ENCODE results near the gene CAPN14. TPM values are rescaled to one million over a fixed set of nuclear protein-coding genes. Genes with fewer than 3 reads are reported as not detected.

Gene CAPN14
- polyA plus RNA-seq, 1 donor = 0.13 TPM

DNA sequence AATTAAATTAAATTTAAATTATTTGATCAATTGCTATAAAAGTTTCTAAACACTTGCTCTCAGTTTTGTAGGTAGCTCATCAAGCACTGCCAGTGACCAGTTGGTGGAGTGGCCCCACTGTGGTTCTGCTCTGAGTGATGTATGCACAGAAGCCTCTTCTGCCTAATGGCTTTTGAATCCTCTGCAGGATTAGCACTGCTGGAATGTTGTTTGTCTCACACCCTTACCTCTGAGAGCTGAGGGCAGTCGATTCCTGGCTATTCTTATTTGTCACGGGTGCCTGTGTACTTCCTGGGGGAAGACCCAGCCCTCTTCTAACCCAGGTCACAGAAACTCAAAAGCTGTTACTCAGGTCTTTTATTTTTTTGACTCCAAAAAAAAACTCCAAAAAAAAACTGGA is 9.5 kb downstream of the CAPN14 start:
- peaks cover 5% of the 10 kb centered on the region for H3K27me3 ChIP-seq (ENCODE audit: control insufficient read depth, insufficient read depth, low read length)
- no peak overlapping the region for H3K27ac ChIP-seq (ENCODE audit: low read length)
- H3K36me3 ChIP-seq (ENCODE audit: control insufficient read depth, insufficient read depth, low read length) = no peaks in the 10 kb centered on the region
- no peak overlapping the region for H3K4me3 ChIP-seq (ENCODE audit: low read length)
- WGBS (ENCODE audit: insufficient coverage, low lambda C conversion rate) = 18% methylated on average over 2 of the region's 2 CpGs
- H3K4me1 ChIP-seq (ENCODE audit: control insufficient read depth, insufficient read depth, low read length) = no peaks in the 10 kb centered on the region
- no peak for DNase-seq
- H3K9me3 ChIP-seq (ENCODE audit: control insufficient read depth, low read depth, low read length) = no peaks in the 10 kb centered on the region

DNA sequence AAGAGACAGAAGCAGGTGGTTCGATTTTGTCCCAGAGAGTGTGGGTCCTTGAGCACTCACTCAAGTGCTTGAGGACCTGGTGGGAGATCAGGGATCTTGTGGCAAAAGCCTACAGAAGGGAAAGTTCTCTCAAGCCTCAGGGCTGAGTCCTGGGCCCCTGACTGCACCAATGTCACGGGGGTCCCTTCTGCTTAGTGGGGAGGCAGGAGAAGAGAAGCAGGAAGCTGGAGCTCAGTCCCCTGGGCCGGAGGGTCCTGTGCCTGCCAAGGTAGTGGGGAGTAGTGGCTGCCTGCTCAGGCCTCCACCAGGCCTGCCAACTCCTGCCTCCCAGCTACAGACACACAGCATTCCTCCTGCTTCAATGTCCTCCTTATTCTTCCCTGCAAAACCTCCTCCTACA is 11.7 kb downstream of the CAPN14 start:
- Histone ChIP-seq H3K9me3 (ENCODE audit: control insufficient read depth, low read depth, low read length) (no peaks in the 10 kb centered on the region), H3K36me3 (ENCODE audit: control insufficient read depth, insufficient read depth, low read length) (no peaks in the 10 kb centered on the region), H3K4me3 (ENCODE audit: low read length) (no peak overlapping the region), H3K27ac (ENCODE audit: low read length) (no peak overlapping the region), H3K4me1 (ENCODE audit: control insufficient read depth, insufficient read depth, low read length) (no peaks in the 10 kb centered on the region), H3K27me3 (ENCODE audit: control insufficient read depth, insufficient read depth, low read length) (peaks cover 7% of the 10 kb centered on the region)
- no CpG with 5 or more reads among the region's 3 CpGs for WGBS (ENCODE audit: insufficient coverage, low lambda C conversion rate)
- no peak for DNase-seq

DNA sequence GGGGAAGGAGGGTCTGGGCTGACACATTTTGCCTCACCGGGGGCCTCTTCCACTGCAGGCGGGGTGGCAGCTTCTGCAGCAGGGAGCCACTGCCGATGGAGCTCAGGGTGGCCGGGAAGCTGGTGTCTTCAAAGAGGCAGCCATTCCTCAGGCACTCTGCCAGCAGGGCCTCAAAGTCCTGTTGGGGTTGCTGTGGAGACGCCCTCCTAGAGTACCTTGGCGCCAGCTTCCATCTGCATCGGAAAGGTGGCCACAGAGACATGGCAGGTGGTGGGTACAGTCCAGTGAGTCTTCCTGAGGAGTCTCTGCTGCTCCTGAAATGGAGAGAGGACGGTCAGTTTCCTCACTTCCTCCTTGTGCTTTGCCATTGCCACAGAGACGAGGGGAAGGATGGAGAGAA is 12.1 kb downstream of the CAPN14 start:
- DNase-seq = no peak
- H3K4me3 ChIP-seq (ENCODE audit: low read length) = no peak overlapping the region
- H3K27ac ChIP-seq (ENCODE audit: low read length) = no peak overlapping the region
- peaks cover 7% of the 10 kb centered on the region for H3K27me3 ChIP-seq (ENCODE audit: control insufficient read depth, insufficient read depth, low read length)
- no peaks in the 10 kb centered on the region for H3K36me3 ChIP-seq (ENCODE audit: control insufficient read depth, insufficient read depth, low read length)
- H3K4me1 ChIP-seq (ENCODE audit: control insufficient read depth, insufficient read depth, low read length) = no peaks in the 10 kb centered on the region
- no peaks in the 10 kb centered on the region for H3K9me3 ChIP-seq (ENCODE audit: control insufficient read depth, low read depth, low read length)
- WGBS (ENCODE audit: insufficient coverage, low lambda C conversion rate) = no CpG with 5 or more reads among the region's 9 CpGs

DNA sequence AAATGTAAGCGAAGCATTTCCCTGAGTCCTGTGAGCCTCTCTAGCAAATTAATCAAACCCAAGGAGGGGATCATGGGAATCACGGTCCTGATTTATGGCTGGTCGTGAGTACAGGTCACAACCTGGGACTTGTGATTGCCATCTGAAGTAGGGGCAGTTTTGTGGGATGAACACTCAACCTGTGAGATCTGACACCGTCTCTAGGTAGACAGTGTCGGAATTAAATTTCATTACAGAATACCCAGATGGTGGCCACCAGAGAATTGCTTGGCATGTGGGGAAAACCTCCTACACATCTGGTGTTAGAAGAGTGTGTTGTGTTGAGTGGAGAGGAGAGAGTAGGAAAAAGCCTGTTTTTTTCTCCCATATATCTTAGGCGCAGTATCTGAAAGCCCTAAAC is 12.5 kb downstream of the CAPN14 start:
- no peak for DNase-seq
- Histone ChIP-seq H3K36me3 (ENCODE audit: control insufficient read depth, insufficient read depth, low read length) (no peaks in the 10 kb centered on the region), H3K4me1 (ENCODE audit: control insufficient read depth, insufficient read depth, low read length) (no peaks in the 10 kb centered on the region), H3K9me3 (ENCODE audit: control insufficient read depth, low read depth, low read length) (no peaks in the 10 kb centered on the region), H3K27ac (ENCODE audit: low read length) (no peak overlapping the region), H3K4me3 (ENCODE audit: low read length) (no peak overlapping the region), H3K27me3 (ENCODE audit: control insufficient read depth, insufficient read depth, low read length) (peaks cover 7% of the 10 kb centered on the region)
- WGBS (ENCODE audit: insufficient coverage, low lambda C conversion rate) = no CpG with 5 or more reads among the region's 6 CpGs

DNA sequence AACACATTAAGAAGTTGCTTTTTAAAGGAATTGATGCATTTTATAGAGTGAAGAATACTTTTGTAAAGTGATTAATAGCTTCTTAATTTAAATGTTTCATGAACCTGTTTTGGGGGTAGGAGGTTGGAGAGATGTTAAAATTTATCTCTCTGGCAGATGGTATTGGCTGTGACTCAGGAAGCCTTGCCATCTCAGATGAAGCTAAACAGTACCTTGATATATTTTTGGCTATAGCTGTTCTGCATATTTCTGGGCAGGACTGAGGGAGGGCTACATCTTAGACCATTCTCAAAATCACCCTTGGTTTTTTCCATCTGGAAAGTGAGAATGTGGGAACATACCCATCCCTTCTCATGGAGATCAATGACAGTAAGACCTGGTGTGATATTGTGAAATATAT is 13.4 kb downstream of the CAPN14 start:
- no peaks in the 10 kb centered on the region for H3K9me3 ChIP-seq (ENCODE audit: control insufficient read depth, low read depth, low read length)
- no peak overlapping the region for H3K27ac ChIP-seq (ENCODE audit: low read length)
- no peak overlapping the region for H3K4me3 ChIP-seq (ENCODE audit: low read length)
- DNase-seq = no peak
- H3K36me3 ChIP-seq (ENCODE audit: control insufficient read depth, insufficient read depth, low read length) = no peaks in the 10 kb centered on the region
- H3K27me3 ChIP-seq (ENCODE audit: control insufficient read depth, insufficient read depth, low read length) = peaks cover 7% of the 10 kb centered on the region
- H3K4me1 ChIP-seq (ENCODE audit: control insufficient read depth, insufficient read depth, low read length) = no peaks in the 10 kb centered on the region

DNA sequence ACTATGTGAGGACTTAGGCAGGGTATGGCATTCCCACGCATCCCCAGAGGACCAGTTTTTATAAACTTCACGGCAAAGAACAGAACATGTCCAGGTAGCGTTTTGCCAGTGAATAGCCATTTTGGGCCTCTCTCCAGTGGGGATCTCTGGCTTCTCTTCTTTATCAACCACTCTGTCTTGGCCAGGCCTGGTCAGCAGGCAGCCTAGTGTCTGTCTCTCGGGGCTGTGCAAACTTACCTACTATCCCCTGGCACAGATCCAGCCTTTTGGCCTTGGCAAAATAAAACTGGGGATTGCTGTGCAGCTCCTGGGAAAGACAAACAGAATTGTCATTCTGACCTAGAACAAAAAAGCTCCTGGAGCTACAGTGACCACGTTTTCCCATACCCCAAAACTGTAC is 14.5 kb downstream of the CAPN14 start:
- Histone ChIP-seq H3K9me3 (ENCODE audit: control insufficient read depth, low read depth, low read length) (no peaks in the 10 kb centered on the region), H3K4me3 (ENCODE audit: low read length) (no peak overlapping the region), H3K4me1 (ENCODE audit: control insufficient read depth, insufficient read depth, low read length) (no peaks in the 10 kb centered on the region), H3K27ac (ENCODE audit: low read length) (no peak overlapping the region), H3K27me3 (ENCODE audit: control insufficient read depth, insufficient read depth, low read length) (peaks cover 7% of the 10 kb centered on the region), H3K36me3 (ENCODE audit: control insufficient read depth, insufficient read depth, low read length) (no peaks in the 10 kb centered on the region)
- DNase-seq = no peak
- WGBS (ENCODE audit: insufficient coverage, low lambda C conversion rate) = no CpG with 5 or more reads among the region's 5 CpGs

DNA sequence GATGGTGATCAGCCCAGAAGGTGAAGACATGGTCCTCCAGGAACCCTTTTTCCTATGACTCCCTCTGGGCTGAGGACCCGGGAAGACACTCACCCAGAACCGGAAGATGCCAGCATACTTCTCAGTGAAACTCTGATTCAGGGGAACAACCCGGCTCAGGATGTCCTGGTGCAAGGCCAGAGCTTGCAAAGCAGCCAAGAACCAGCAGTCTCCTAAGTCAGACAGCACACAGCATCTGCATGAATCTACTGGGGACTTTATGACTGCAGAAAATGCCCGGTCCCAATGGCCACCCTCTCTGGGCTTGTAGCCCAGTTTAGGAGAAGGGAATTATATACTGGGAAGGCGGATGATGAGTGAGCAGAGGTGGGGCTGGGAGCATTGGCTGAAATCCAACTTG is 15.3 kb downstream of the CAPN14 start:
- WGBS (ENCODE audit: insufficient coverage, low lambda C conversion rate) = no CpG with 5 or more reads among the region's 5 CpGs
- peaks cover 7% of the 10 kb centered on the region for H3K27me3 ChIP-seq (ENCODE audit: control insufficient read depth, insufficient read depth, low read length)
- no peaks in the 10 kb centered on the region for H3K36me3 ChIP-seq (ENCODE audit: control insufficient read depth, insufficient read depth, low read length)
- no peak overlapping the region for H3K4me3 ChIP-seq (ENCODE audit: low read length)
- H3K27ac ChIP-seq (ENCODE audit: low read length) = no peak overlapping the region
- H3K4me1 ChIP-seq (ENCODE audit: control insufficient read depth, insufficient read depth, low read length) = no peaks in the 10 kb centered on the region
- DNase-seq = no peak
- H3K9me3 ChIP-seq (ENCODE audit: control insufficient read depth, low read depth, low read length) = no peaks in the 10 kb centered on the region

DNA sequence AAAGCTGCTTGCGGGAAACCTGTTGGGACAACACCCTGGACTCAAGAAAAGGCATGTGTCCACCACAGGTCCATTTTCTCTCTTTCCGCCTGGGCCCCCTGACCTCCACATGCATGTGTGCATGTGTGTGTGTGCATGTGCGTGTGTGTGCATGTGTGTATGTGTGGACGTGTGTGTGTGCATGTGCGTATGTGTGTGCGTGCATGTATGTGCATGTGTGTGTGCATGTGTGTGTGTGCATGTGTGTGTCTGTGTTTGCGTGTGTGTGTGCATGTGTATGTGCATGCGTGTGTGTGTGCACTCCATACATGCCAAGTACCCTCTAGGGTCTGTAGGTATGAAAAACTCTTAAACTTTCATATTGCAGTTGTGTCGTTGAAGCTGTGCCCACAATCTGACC is 16.3 kb downstream of the CAPN14 start:
- no CpG with 5 or more reads among the region's 9 CpGs for WGBS (ENCODE audit: insufficient coverage, low lambda C conversion rate)
- Histone ChIP-seq H3K36me3 (ENCODE audit: control insufficient read depth, insufficient read depth, low read length) (no peaks in the 10 kb centered on the region), H3K27me3 (ENCODE audit: control insufficient read depth, insufficient read depth, low read length) (peaks cover 7% of the 10 kb centered on the region), H3K9me3 (ENCODE audit: control insufficient read depth, low read depth, low read length) (no peaks in the 10 kb centered on the region), H3K4me3 (ENCODE audit: low read length) (no peak overlapping the region), H3K27ac (ENCODE audit: low read length) (no peak overlapping the region), H3K4me1 (ENCODE audit: control insufficient read depth, insufficient read depth, low read length) (no peaks in the 10 kb centered on the region)
- no peak for DNase-seq

DNA sequence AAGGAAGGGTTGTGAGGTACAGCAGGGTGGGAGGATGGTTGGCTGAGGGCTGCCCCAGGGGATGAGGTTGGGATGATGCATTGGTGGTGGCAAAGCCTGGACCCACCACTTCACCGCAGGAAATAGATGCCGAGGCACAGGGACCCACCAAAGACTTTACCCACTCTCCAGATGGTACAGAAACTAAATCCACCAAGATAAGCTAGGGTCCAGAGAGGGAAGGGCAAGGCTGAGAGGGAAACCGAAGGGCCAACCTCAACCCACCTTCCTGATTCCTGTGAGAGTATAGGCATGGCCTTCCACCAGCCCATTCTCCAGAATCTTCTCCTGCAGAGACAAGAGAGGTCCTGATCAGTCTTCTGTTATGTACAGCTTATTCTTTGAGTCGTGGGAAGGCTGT is 18.1 kb downstream of the CAPN14 start:
- Histone ChIP-seq H3K9me3 (ENCODE audit: control insufficient read depth, low read depth, low read length) (no peaks in the 10 kb centered on the region), H3K27me3 (ENCODE audit: control insufficient read depth, insufficient read depth, low read length) (peaks cover 4% of the 10 kb centered on the region), H3K36me3 (ENCODE audit: control insufficient read depth, insufficient read depth, low read length) (no peaks in the 10 kb centered on the region), H3K4me1 (ENCODE audit: control insufficient read depth, insufficient read depth, low read length) (no peaks in the 10 kb centered on the region), H3K27ac (ENCODE audit: low read length) (no peak overlapping the region), H3K4me3 (ENCODE audit: low read length) (no peak overlapping the region)
- 83% methylated on average over 1 of the region's 4 CpGs for WGBS (ENCODE audit: insufficient coverage, low lambda C conversion rate)
- no peak for DNase-seq

DNA sequence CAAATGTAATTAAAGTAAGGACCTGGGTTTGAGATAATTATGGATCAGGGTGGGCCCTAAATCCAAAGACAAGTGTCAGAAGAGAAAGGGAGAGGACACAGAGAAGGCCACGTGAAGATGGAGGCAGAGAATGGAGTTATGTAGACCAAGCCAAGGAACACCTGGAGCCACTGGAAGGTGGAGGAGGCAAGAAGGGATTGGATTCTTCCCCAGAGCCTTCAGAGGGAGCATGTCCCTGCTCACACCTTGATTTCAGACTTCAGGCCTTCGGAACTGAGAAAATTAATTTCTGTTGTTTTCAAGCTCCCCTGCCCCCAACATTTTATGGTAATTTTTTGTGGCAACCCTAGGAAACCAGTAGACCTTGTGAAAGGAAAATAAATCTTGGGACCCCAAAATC is 19.6 kb downstream of the CAPN14 start:
- H3K27ac ChIP-seq (ENCODE audit: low read length) = no peak overlapping the region

DNA sequence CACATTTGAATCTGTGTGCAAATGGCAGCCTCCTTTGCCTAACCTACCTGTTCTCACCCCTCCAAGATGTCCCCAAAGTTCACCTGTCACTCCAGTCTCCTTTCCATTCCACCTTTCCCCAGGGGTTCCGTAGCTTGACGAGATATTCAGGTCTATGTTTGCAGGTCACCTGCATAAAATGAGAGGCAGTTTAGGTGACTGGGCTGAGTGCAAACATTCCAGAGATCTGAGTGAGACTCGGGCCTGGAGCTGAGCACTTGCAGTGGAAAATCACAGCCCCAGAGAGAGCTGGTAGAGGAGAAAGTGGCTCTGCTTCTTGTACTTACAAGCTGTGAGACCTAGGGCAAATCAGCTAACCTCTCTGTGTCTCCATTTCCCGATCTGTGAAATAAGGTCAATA is 20.1 kb downstream of the CAPN14 start:
- no CpG with 5 or more reads among the region's 4 CpGs for WGBS (ENCODE audit: insufficient coverage, low lambda C conversion rate)
- Histone ChIP-seq H3K4me3 (ENCODE audit: low read length) (no peak overlapping the region), H3K27ac (ENCODE audit: low read length) (no peak overlapping the region), H3K36me3 (ENCODE audit: control insufficient read depth, insufficient read depth, low read length) (no peaks in the 10 kb centered on the region), H3K9me3 (ENCODE audit: control insufficient read depth, low read depth, low read length) (no peaks in the 10 kb centered on the region), H3K4me1 (ENCODE audit: control insufficient read depth, insufficient read depth, low read length) (peaks cover 7% of the 10 kb centered on the region), H3K27me3 (ENCODE audit: control insufficient read depth, insufficient read depth, low read length) (no peaks in the 10 kb centered on the region)
- DNase-seq = no peak

More for the DNA sequence above, 19.6 kb downstream of the CAPN14 start:
- Histone ChIP-seq H3K9me3 (ENCODE audit: control insufficient read depth, low read depth, low read length) (no peaks in the 10 kb centered on the region), H3K36me3 (ENCODE audit: control insufficient read depth, insufficient read depth, low read length) (no peaks in the 10 kb centered on the region), H3K27me3 (ENCODE audit: control insufficient read depth, insufficient read depth, low read length) (peaks cover 1% of the 10 kb centered on the region), H3K4me1 (ENCODE audit: control insufficient read depth, insufficient read depth, low read length) (peaks cover 7% of the 10 kb centered on the region), H3K4me3 (ENCODE audit: low read length) (no peak overlapping the region)
- WGBS (ENCODE audit: insufficient coverage, low lambda C conversion rate) = 80% methylated on average over 1 of the region's 2 CpGs
- DNase-seq = no peak
